T-cell (primary cell): ENCODE data around the gene PRKAR1B. TPM values are rescaled to one million over a fixed set of nuclear protein-coding genes. Genes with fewer than 3 reads are reported as not detected.
"Not testable (repeated sequence)": the region's sequence is repeated elsewhere in the genome, so short reads cannot be mapped to it uniquely, and the experiment has no call there.

Experiments used
- ATAC-seq, 4 experiments: fragments of 200-7000 bp in 3 of 4; fragments of 150-1000 bp in 1 of 4; cut with Tn5 transposase; replicated peaks in 1 of 4; 1 replicate in 3 of 4; 2 replicates in 1 of 4; pipeline ENCODE4 v1.10.0; 2021; ENCODE audit warnings: moderate library complexity in 3 of 4, mild to moderate bottlenecking in 2 of 4, moderate number of reproducible peaks in 1 of 4
- CTCF ChIA-PET, 2 donors: fragments of 300-600 bp; sonication (Branson Sonifier 250); formaldehyde crosslinking; loops; one replicate each; lab custom pipeline; 2022; ENCODE audit warnings: antibody characterized with exemption in 2 of 2; lab: Charles Lee
- POLR2A ChIA-PET, 2 donors: fragments of 300-600 bp; sonication (Branson Sonifier 250); formaldehyde crosslinking; loops; one replicate each; lab custom pipeline; 2022; ENCODE audit warnings: antibody characterized with exemption in 2 of 2; lab: Charles Lee
- DNase-seq, 35 experiments: peaks; one replicate each; pipeline versions ENCODE4 v3.0.0 to v3.0.0-alpha.2; 2013 to 2023
- H3K27ac ChIP-seq: one replicate; pipeline ENCODE4 v1.5.1; 2013; ENCODE audit warnings: low read length
- H3K27me3 ChIP-seq, 2 experiments: replicated peaks in 1 of 2; 1 replicate in 1 of 2; 2 replicates in 1 of 2; pipeline versions ENCODE4 v1.6.1 to v1.7.0; 2013; ENCODE audit warnings: low read length in 1 of 2, mixed read lengths in 1 of 2; ENCODE audit not compliant: control insufficient read depth in 2 of 2, insufficient read depth in 2 of 2; ENCODE audit errors: extremely low read depth in 1 of 2
- H3K36me3 ChIP-seq, 2 donors: 1 replicate in 1 of 2; 2 replicates in 1 of 2; pipeline versions ENCODE4 v1.6.1 to v1.7.0; 2013; ENCODE audit warnings: low read length in 1 of 2; ENCODE audit not compliant: control insufficient read depth in 2 of 2, insufficient read depth in 1 of 2; ENCODE audit errors: extremely low read depth in 1 of 2
- H3K4me1 ChIP-seq, 2 experiments: 1 replicate in 1 of 2; 2 replicates in 1 of 2; pipeline versions ENCODE4 v1.6.1 to v1.7.0; 2013; ENCODE audit warnings: low read length in 2 of 2, mixed read lengths in 1 of 2; ENCODE audit not compliant: insufficient read depth in 2 of 2, control insufficient read depth in 1 of 2; ENCODE audit errors: extremely low read depth in 1 of 2
- H3K4me3 ChIP-seq, 2 donors: 1 replicate in 1 of 2; 2 replicates in 1 of 2; pipeline versions ENCODE4 v1.5.1 to v1.7.0; 2013; ENCODE audit warnings: mild to moderate bottlenecking in 2 of 2, low read length in 1 of 2, moderate library complexity in 1 of 2; ENCODE audit not compliant: control insufficient read depth in 1 of 2; ENCODE audit errors: extremely low read depth in 1 of 2
- H3K9me3 ChIP-seq: 2 replicates; pipeline ENCODE4 v1.7.0; 2013
- H3K27ac Mint-ChIP-seq, 2 donors: one replicate each; pipeline ENCODE4 v1.8.0; 2020 to 2021; ENCODE audit warnings: mild to moderate bottlenecking in 2 of 2, mixed read lengths in 2 of 2
- H3K27me3 Mint-ChIP-seq, 2 donors: one replicate each; pipeline ENCODE4 v1.8.0; 2021 to 2022; ENCODE audit warnings: mixed read lengths in 2 of 2
- H3K36me3 Mint-ChIP-seq: one replicate; pipeline ENCODE4 v1.8.0; 2021; ENCODE audit warnings: mixed read lengths
- H3K4me1 Mint-ChIP-seq, 3 donors: one replicate each; pipeline ENCODE4 v1.8.0; 2020 to 2022; ENCODE audit warnings: mixed read lengths in 3 of 3, mild to moderate bottlenecking in 1 of 3
- H3K4me3 Mint-ChIP-seq, 3 donors: one replicate each; pipeline ENCODE4 v1.8.0; 2020 to 2022; ENCODE audit warnings: mild to moderate bottlenecking in 3 of 3, mixed read lengths in 3 of 3, moderate library complexity in 3 of 3
- H3K9me3 Mint-ChIP-seq, 3 donors: one replicate each; pipeline ENCODE4 v1.8.0; 2020 to 2022; ENCODE audit warnings: mixed read lengths in 3 of 3
- WGBS: methylation state at CpG from one replicate; pipeline ENCODE4 v1.1.5; 2013; ENCODE audit warnings: missing lambda C conversion rate; ENCODE audit not compliant: insufficient coverage; 5-methylcytosine and 5-hydroxymethylcytosine counted together
- total RNA-seq, 35 experiments: library from RNA in 6 of 35; stranded (reverse) in 6 of 35; fragments of 120-200 nt in 1 of 35; gene quantifications; one replicate each; pipeline versions ENCODE4 v1.2.1 to v1.2.4 and lab custom pipeline; 2013 to 2026

PRKAR1B gene
- total RNA-seq, 5 donors from 2014 or later (not counting 1 experiment from before 2014, with no cell fraction given), result 20.7 to 35.4 (median 24.4) TPM

GRCh38 chr7:743341-744127 is 16.5 kb upstream of the PRKAR1B start:
- H3K9me3 ChIP-seq, H3K4me3 Mint-ChIP-seq, H3K27me3 ChIP-seq, DNase-seq, H3K9me3 Mint-ChIP-seq, H3K27ac Mint-ChIP-seq, H3K4me1 Mint-ChIP-seq, ATAC-seq, H3K27ac ChIP-seq, H3K4me1 ChIP-seq, H3K4me3 ChIP-seq, H3K27me3 Mint-ChIP-seq: not testable (repeated sequence)
- peaks cover 7 to 23% of the 10 kb centered on the region in 2 donors for H3K36me3 ChIP-seq
- POLR2A ChIA-PET, result interaction anchor here in 1 of 2 donors (0.6 kb wide), 1 partner anchor 122 kb away, joined by 3 read pairs; no protein-coding TSS in a partner anchor
- WGBS, result 91% methylated on average over 4 of the region's 14 CpGs
- peaks cover 40% of the 10 kb centered on the region for H3K36me3 Mint-ChIP-seq
- CTCF ChIA-PET, result interaction anchor here in 1 of 2 donors (0.7 kb wide), 1 partner anchor 427 kb away, joined by 3 read pairs; no protein-coding TSS in a partner anchor

- H3K27ac Mint-ChIP-seq, result no peak overlapping the region
- Histone ChIP-seq H3K9me3 (no peaks in the 10 kb centered on the region), H3K36me3 (peaks cover 7 to 23% of the 10 kb centered on the region in 2 donors), H3K4me1 (no peaks in the 10 kb centered on the region), H3K27me3 (no peaks in the 10 kb centered on the region), H3K27ac (no peak overlapping the region), H3K4me3 (no peak overlapping the region)
- no peaks in the 10 kb centered on the region for H3K27me3 Mint-ChIP-seq
- POLR2A ChIA-PET, result no interaction called here
- peaks cover 0 to 6% (median 3%) of the 10 kb centered on the region in 3 donors for H3K4me1 Mint-ChIP-seq
- DNase-seq (no peak), ATAC-seq (no peak)
- WGBS, result 100% methylated on average over 1 of the region's 8 CpGs
- H3K4me3 Mint-ChIP-seq, result no peak overlapping the region
- H3K9me3 Mint-ChIP-seq, result no peaks in the 10 kb centered on the region
- peaks cover 47% of the 10 kb centered on the region for H3K36me3 Mint-ChIP-seq
- CTCF ChIA-PET, result no interaction called here
These were observed 15.7 kb upstream of the PRKAR1B start for GRCh38 chr7:742791-743190.

GRCh38 chr7:741850-742249 is 14.8 kb upstream of the PRKAR1B start:
- H3K9me3 ChIP-seq, result no peaks in the 10 kb centered on the region
- ATAC-seq, result no peak
- peaks cover 7 to 23% of the 10 kb centered on the region in 2 donors for H3K36me3 ChIP-seq
- ChIA-PET POLR2A (no interaction called here), CTCF (no interaction called here)
- Mint-ChIP-seq H3K4me3 (no peak overlapping the region), H3K27ac (no peak overlapping the region), H3K9me3 (no peaks in the 10 kb centered on the region), H3K4me1 (peaks cover 0 to 11% (median 9%) of the 10 kb centered on the region in 3 donors), H3K36me3 (peaks cover 46% of the 10 kb centered on the region), H3K27me3 (no peaks in the 10 kb centered on the region)
- no peak overlapping the region for H3K27ac ChIP-seq
- no peaks in the 10 kb centered on the region for H3K27me3 ChIP-seq
- no peak for DNase-seq
- no peaks in the 10 kb centered on the region for H3K4me1 ChIP-seq
- WGBS, result 89% methylated on average over 12 of the region's 15 CpGs
- no peak overlapping the region for H3K4me3 ChIP-seq

GRCh38 chr7:741191-741671 is 14.2 kb upstream of the PRKAR1B start:
- no peak for ATAC-seq
- Histone ChIP-seq H3K27ac (no peak overlapping the region), H3K9me3 (no peaks in the 10 kb centered on the region), H3K4me1 (no peaks in the 10 kb centered on the region), H3K4me3 (no peak overlapping the region), H3K36me3 (peaks cover 7 to 23% of the 10 kb centered on the region in 2 donors), H3K27me3 (no peaks in the 10 kb centered on the region)
- Mint-ChIP-seq H3K4me1 (peaks cover 0 to 11% (median 9%) of the 10 kb centered on the region in 3 donors), H3K27ac (no peak overlapping the region), H3K9me3 (no peaks in the 10 kb centered on the region), H3K36me3 (peaks cover 46% of the 10 kb centered on the region), H3K27me3 (no peaks in the 10 kb centered on the region), H3K4me3 (no peak overlapping the region)
- 97% methylated on average over 12 of the region's 17 CpGs for WGBS
- DNase-seq, result no peak
- POLR2A ChIA-PET, result no interaction called here
- CTCF ChIA-PET, result no interaction called here

- WGBS, result 95% methylated on average over 32 of the region's 46 CpGs
- no peaks in the 10 kb centered on the region for H3K4me1 ChIP-seq
- H3K36me3 Mint-ChIP-seq, result peaks cover 41% of the 10 kb centered on the region
- no peaks in the 10 kb centered on the region for H3K27me3 Mint-ChIP-seq
- H3K27ac Mint-ChIP-seq, result no peak overlapping the region
- POLR2A ChIA-PET, result no interaction called here
- H3K27me3 ChIP-seq, result no peaks in the 10 kb centered on the region
- DNase-seq (no peak), ATAC-seq (no peak)
- H3K4me3 ChIP-seq, result no peak overlapping the region
- peaks cover 9 to 23% of the 10 kb centered on the region in 2 donors for H3K36me3 ChIP-seq
- no peaks in the 10 kb centered on the region for H3K9me3 Mint-ChIP-seq
- CTCF ChIA-PET, result no interaction called here
- no peak overlapping the region for H3K4me3 Mint-ChIP-seq
- no peaks in the 10 kb centered on the region for H3K9me3 ChIP-seq
- no peak overlapping the region for H3K27ac ChIP-seq
- H3K4me1 Mint-ChIP-seq, result peaks cover 0 to 11% (median 9%) of the 10 kb centered on the region in 3 donors
These were observed 13.2 kb upstream of the PRKAR1B start for GRCh38 chr7:739983-740942.

GRCh38 chr7:739455-739982 is 12.4 kb upstream of the PRKAR1B start:
- DNase-seq, result no peak
- whole genome bisulfite sequencing, result 98% methylated on average over 29 of the region's 31 CpGs
- Histone ChIP-seq H3K9me3 (peaks cover 2% of the 10 kb centered on the region), H3K27me3 (no peaks in the 10 kb centered on the region), H3K4me3 (no peak overlapping the region), H3K27ac (no peak overlapping the region), H3K4me1 (no peaks in the 10 kb centered on the region), H3K36me3 (peaks cover 12 to 25% of the 10 kb centered on the region in 2 donors)
- ChIA-PET POLR2A (no interaction called here), CTCF (no interaction called here)
- Mint-ChIP-seq H3K27me3 (no peaks in the 10 kb centered on the region), H3K4me3 (no peak overlapping the region), H3K9me3 (no peaks in the 10 kb centered on the region), H3K4me1 (peaks cover 0 to 11% (median 9%) of the 10 kb centered on the region in 3 donors), H3K36me3 (peaks cover 35% of the 10 kb centered on the region), H3K27ac (no peak overlapping the region)
- ATAC-seq, result no peak
